Stimulated activated naive CD8-positive, alpha-beta T cell treated with anti-CD3 and anti-CD28 coated beads, Interleukin-15, amount 100 ng/mL, for 72 hours (primary cell): ENCODE results near the gene MYH10.
"Not testable (repeated sequence)": the region's sequence is repeated elsewhere in the genome, so short reads cannot be mapped to it uniquely, and the experiment has no call there.

Experiments
- ATAC-seq: fragments of 150-1000 bp; cut with Tn5 transposase; 2 replicates; pipeline ENCODE4 v1.10.0; 2021; ENCODE audit warnings: mild to moderate bottlenecking, moderate library complexity
- DNase-seq, 2 donors: peaks; one replicate each; pipeline ENCODE4 v3.0.0; 2021 to 2022
- H3K27ac Mint-ChIP-seq, 2 donors: one replicate each; pipeline ENCODE4 v1.8.0; 2022; ENCODE audit warnings: mild to moderate bottlenecking in 2 of 2, mixed read lengths in 2 of 2, moderate library complexity in 2 of 2
- H3K27me3 Mint-ChIP-seq: one replicate; pipeline ENCODE4 v1.8.0; 2022; ENCODE audit warnings: mixed read lengths
- H3K4me1 Mint-ChIP-seq: one replicate; pipeline ENCODE4 v1.8.0; 2022; ENCODE audit warnings: mild to moderate bottlenecking, mixed read lengths
- H3K4me3 Mint-ChIP-seq, 2 donors: one replicate each; pipeline ENCODE4 v1.8.0; 2022; ENCODE audit warnings: mild to moderate bottlenecking in 2 of 2, mixed read lengths in 2 of 2, moderate library complexity in 1 of 2
- H3K9me3 Mint-ChIP-seq, 2 donors: one replicate each; pipeline ENCODE4 v1.8.0; 2022; ENCODE audit warnings: mixed read lengths in 2 of 2

MYH10 gene

GRCh38 chr17:8557176-8557806 is 73.2 kb downstream of the MYH10 start:
- DNase-seq, result no peak
- no peaks in the 10 kb centered on the region for H3K9me3 Mint-ChIP-seq

DNA sequence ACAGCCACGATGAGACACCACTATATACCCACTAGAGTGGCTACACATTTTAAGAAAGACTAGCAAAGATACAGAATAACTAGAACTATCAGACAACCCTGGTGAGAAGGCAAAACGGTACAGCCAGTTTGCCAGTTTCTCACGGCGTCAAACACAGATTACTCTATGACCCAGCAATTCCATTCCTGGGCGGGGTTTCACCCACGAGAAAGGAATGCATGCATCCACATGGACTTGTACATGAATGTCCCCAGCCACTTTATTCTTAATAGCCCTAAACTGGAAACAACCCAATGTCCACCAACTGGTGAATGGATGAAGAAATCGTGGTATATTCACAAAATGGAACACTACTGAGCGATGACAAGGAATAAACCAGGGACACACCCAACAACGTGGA is 74.5 kb downstream of the MYH10 start:
- H3K4me1 Mint-ChIP-seq, result no peaks in the 10 kb centered on the region
- DNase-seq, result no peak
- H3K4me3 Mint-ChIP-seq, result no peak overlapping the region
- H3K9me3 Mint-ChIP-seq, result no peaks in the 10 kb centered on the region
- no peaks in the 10 kb centered on the region for H3K27me3 Mint-ChIP-seq
- ATAC-seq, result no peak
- no peak overlapping the region for H3K27ac Mint-ChIP-seq

More at GRCh38 chr17:8557176-8557806, 73.2 kb downstream of the MYH10 start:
- H3K27me3 Mint-ChIP-seq, result no peaks in the 10 kb centered on the region
- no peak overlapping the region for H3K27ac Mint-ChIP-seq
- H3K4me3 Mint-ChIP-seq, result no peak overlapping the region
- no peak for ATAC-seq
- H3K4me1 Mint-ChIP-seq, result no peaks in the 10 kb centered on the region

DNA sequence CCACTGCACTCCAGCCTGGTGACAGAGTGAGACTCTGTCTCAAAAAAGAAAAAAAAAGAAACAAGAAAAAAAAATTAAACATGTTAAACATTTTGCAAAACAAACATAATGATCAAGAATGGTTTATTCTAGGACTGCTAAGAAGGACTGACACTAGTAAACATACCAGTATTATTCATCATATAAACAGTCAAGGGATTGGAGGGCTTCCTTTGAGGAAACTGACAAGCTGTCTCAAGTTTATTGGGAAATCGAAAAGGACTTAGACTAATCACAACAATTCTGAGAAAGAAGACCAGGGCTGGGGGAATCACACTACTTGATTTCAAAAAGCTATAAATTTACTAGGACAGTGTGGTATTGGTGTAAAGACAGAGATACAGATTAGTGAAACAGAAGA is 75.5 kb downstream of the MYH10 start:
- no peaks in the 10 kb centered on the region for H3K9me3 Mint-ChIP-seq
- H3K27ac Mint-ChIP-seq, result no peak overlapping the region
- ATAC-seq (no peak), DNase-seq (no peak)
- no peaks in the 10 kb centered on the region for H3K27me3 Mint-ChIP-seq
- H3K4me3 Mint-ChIP-seq, result no peak overlapping the region
- H3K4me1 Mint-ChIP-seq, result no peaks in the 10 kb centered on the region

GRCh38 chr17:8552577-8553320 is 77.8 kb downstream of the MYH10 start:
- Mint-ChIP-seq H3K27me3 (no peaks in the 10 kb centered on the region), H3K4me3 (no peak overlapping the region), H3K9me3 (no peaks in the 10 kb centered on the region), H3K27ac (no peak overlapping the region), H3K4me1 (no peaks in the 10 kb centered on the region)
- no peak for ATAC-seq
- no peak for DNase-seq

- Mint-ChIP-seq H3K27ac (no peak overlapping the region), H3K4me1 (no peaks in the 10 kb centered on the region), H3K9me3 (no peaks in the 10 kb centered on the region), H3K27me3 (no peaks in the 10 kb centered on the region), H3K4me3 (no peak overlapping the region)
- ATAC-seq, result no peak
- DNase-seq, result no peak
These were observed 87.7 kb downstream of the MYH10 start for GRCh38 chr17:8542599-8543502.

GRCh38 chr17:8539976-8540375 is 90.5 kb downstream of the MYH10 start:
- H3K4me3 Mint-ChIP-seq, DNase-seq, H3K27me3 Mint-ChIP-seq, H3K9me3 Mint-ChIP-seq, H3K4me1 Mint-ChIP-seq, H3K27ac Mint-ChIP-seq, ATAC-seq: not testable (repeated sequence)

DNA sequence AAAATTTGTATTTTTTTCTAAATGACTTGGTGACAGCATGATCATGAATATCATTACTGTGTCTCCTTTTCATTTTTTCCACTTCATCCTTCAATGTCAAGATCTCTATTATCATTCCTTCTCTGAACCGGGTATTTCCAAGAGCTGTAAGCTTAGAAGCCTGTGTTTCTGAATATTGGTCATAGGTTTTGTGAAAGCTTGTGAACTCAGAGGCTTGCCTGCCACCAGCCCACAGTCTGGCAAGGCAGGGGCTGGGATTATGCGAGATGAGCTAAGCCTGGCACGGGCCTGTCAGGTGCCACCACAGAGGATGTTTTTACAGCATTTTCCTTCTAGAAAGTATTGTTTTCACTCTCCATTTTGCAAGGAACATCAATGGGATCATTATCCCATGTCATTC is 92.8 kb downstream of the MYH10 start:
- peak overlapping the region in 1 of 2 donors; percentile 16 for H3K27ac Mint-ChIP-seq
- H3K27me3 Mint-ChIP-seq, result no peaks in the 10 kb centered on the region
- H3K9me3 Mint-ChIP-seq, result no peaks in the 10 kb centered on the region
- no peak for ATAC-seq
- H3K4me1 Mint-ChIP-seq, result no peaks in the 10 kb centered on the region
- no peak for DNase-seq
- no peak overlapping the region for H3K4me3 Mint-ChIP-seq

- Mint-ChIP-seq H3K27me3 (no peaks in the 10 kb centered on the region), H3K4me3 (no peak overlapping the region), H3K9me3 (no peaks in the 10 kb centered on the region), H3K27ac (no peak overlapping the region), H3K4me1 (no peaks in the 10 kb centered on the region)
- DNase-seq (no peak), ATAC-seq (no peak)
These were observed 95.9 kb downstream of the MYH10 start for GRCh38 chr17:8534498-8535188.

- DNase-seq (no peak), ATAC-seq (no peak)
- no peaks in the 10 kb centered on the region for H3K9me3 Mint-ChIP-seq
- H3K4me3 Mint-ChIP-seq, result no peak overlapping the region
- H3K27ac Mint-ChIP-seq, result no peak overlapping the region
- H3K27me3 Mint-ChIP-seq, result no peaks in the 10 kb centered on the region
- no peaks in the 10 kb centered on the region for H3K4me1 Mint-ChIP-seq
These were observed 98.5 kb downstream of the MYH10 start for GRCh38 chr17:8532021-8532420.

DNA sequence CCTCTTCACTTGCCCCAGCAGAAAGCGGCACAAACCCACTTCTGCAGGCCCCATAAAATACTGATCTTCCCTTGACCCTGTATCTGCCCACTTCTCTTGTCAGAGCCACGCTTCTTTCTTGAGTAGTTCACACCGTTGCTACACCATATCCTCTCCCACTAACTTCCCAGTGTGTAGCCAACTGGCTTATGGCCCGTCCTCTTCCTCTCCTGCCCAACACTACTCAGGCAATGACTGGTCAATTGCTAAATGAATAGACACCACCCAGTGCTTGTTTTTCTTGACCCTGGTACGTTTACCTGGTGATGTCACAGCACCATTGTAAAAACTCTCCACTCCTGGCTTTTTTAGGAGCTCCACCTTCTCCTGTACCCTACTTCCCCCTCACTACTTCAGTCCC is 107.9 kb downstream of the MYH10 start:
- DNase-seq (no peak), ATAC-seq (no peak)
- Mint-ChIP-seq H3K4me3 (no peak overlapping the region), H3K4me1 (no peaks in the 10 kb centered on the region), H3K27ac (no peak overlapping the region), H3K9me3 (no peaks in the 10 kb centered on the region), H3K27me3 (no peaks in the 10 kb centered on the region)

GRCh38 chr17:8520981-8521380 is 109.5 kb downstream of the MYH10 start:
- Mint-ChIP-seq H3K27me3 (no peaks in the 10 kb centered on the region), H3K9me3 (no peaks in the 10 kb centered on the region), H3K27ac (no peak overlapping the region), H3K4me1 (no peaks in the 10 kb centered on the region), H3K4me3 (no peak overlapping the region)
- DNase-seq (no peak), ATAC-seq (no peak)

GRCh38 chr17:8518850-8519249 is 111.7 kb downstream of the MYH10 start:
- H3K4me3 Mint-ChIP-seq, result no peak overlapping the region
- no peaks in the 10 kb centered on the region for H3K4me1 Mint-ChIP-seq
- DNase-seq (no peak), ATAC-seq (no peak)
- no peaks in the 10 kb centered on the region for H3K27me3 Mint-ChIP-seq
- H3K9me3 Mint-ChIP-seq, result no peaks in the 10 kb centered on the region
- H3K27ac Mint-ChIP-seq, result no peak overlapping the region

DNA sequence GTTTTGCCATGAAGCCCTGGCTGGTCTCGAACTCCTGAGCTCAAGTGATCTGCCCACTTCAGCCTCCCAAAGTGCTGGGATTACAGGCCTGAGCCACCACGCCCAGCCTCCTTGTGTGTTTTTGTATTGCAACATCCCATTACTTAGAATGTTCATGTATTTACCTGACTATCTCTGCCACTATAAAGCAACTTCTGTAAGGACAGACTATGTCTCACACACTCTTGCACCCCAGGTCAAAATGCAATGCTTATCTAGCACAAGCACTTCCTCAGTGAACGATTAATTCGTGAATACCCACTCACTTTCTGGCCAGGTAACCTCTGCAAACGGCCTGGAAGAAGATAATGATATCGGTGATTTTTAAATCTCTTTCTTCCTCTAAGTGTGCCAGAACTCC is 112.2 kb downstream of the MYH10 start:
- Mint-ChIP-seq H3K4me3 (no peak overlapping the region), H3K4me1 (no peaks in the 10 kb centered on the region), H3K27ac (no peak overlapping the region), H3K9me3 (no peaks in the 10 kb centered on the region), H3K27me3 (no peaks in the 10 kb centered on the region)
- no peak for ATAC-seq
- no peak for DNase-seq

- Mint-ChIP-seq H3K9me3 (no peaks in the 10 kb centered on the region), H3K4me1 (no peaks in the 10 kb centered on the region), H3K27ac (peak overlapping the region in 1 of 2 donors; percentile 23), H3K4me3 (no peak overlapping the region), H3K27me3 (no peaks in the 10 kb centered on the region)
- DNase-seq, result no peak
- no peak for ATAC-seq
These were observed 115.7 kb downstream of the MYH10 start for GRCh38 chr17:8514801-8515200.

DNA sequence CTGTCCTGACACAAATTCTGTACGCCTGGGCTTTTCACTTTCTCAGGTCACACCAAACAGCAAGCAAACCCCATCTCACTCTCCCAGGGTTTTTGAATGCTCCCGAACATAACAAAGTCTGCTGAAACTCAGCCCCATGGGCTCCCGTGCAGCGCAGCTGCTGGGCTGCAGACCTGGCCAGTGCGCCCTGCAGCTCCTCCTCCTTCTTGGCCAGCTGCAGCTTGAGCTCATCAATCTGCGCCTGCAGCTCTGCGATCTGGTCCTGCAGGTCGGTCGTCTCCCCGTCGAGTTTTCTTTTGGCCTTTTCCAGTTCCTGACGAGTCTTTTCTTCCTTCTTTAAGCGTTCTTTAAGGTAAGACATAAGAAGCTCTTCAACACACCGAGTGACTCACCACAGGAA is 124.4 kb downstream of the MYH10 start:
- no peak for DNase-seq
- H3K4me3 Mint-ChIP-seq, result no peak overlapping the region
- H3K27me3 Mint-ChIP-seq, result no peaks in the 10 kb centered on the region
- no peaks in the 10 kb centered on the region for H3K4me1 Mint-ChIP-seq
- no peak for ATAC-seq
- no peak overlapping the region for H3K27ac Mint-ChIP-seq
- H3K9me3 Mint-ChIP-seq, result no peaks in the 10 kb centered on the region
